Putamen (tissue), 1 donor: Measurements from ENCODE around the gene KRT28.
A peak's percentile ranks its signal among the peaks of the same experiment; 100 is the strongest.
"Not testable (repeated sequence)": the region's sequence is repeated elsewhere in the genome, so short reads cannot be mapped to it uniquely, and the experiment has no call there.

Experiments used
- DNase-seq: peaks from one replicate; pipeline ENCODE4 v3.0.0-alpha.2; 2016; ENCODE audit warnings: low spot score

The KRT28 gene

GRCh38 chr17:40818733-40819527, 19.2 kb upstream of the KRT28 start:
- peak; percentile 71 for DNase-seq

- DNase-seq: no peak
Observed at GRCh38 chr17:40818343-40818732, 18.6 kb upstream of the KRT28 start.

GRCh38 chr17:40817103-40817682, 17.4 kb upstream of the KRT28 start:
- no peak for DNase-seq

GRCh38 chr17:40816569-40816968, 16.8 kb upstream of the KRT28 start:
- no peak for DNase-seq

- DNase-seq: no peak
Observed at GRCh38 chr17:40815381-40815780, 15.6 kb upstream of the KRT28 start.

GRCh38 chr17:40814657-40815056, 14.9 kb upstream of the KRT28 start:
- not testable (repeated sequence) for DNase-seq

GRCh38 chr17:40813804-40814203, 14.0 kb upstream of the KRT28 start:
- DNase-seq: no peak

GRCh38 chr17:40812639-40813038, 12.9 kb upstream of the KRT28 start:
- no peak for DNase-seq

- DNase-seq: no peak
Observed at GRCh38 chr17:40810494-40810893, 10.7 kb upstream of the KRT28 start.

- DNase-seq: no peak
Observed at GRCh38 chr17:40809721-40810421, 10.1 kb upstream of the KRT28 start.

GRCh38 chr17:40806131-40806530, 6.4 kb upstream of the KRT28 start:
- no peak for DNase-seq

GRCh38 chr17:40803617-40804082, 3.9 kb upstream of the KRT28 start:
- DNase-seq: peak; percentile 11

GRCh38 chr17:40801157-40801556, 1.4 kb upstream of the KRT28 start:
- no peak for DNase-seq

- no peak for DNase-seq
Observed at GRCh38 chr17:40800381-40800780, 622 bp upstream of the KRT28 start.

- no peak for DNase-seq
Observed at GRCh38 chr17:40796846-40797245, 2.9 kb downstream of the KRT28 start.

GRCh38 chr17:40795019-40795667, 4.6 kb downstream of the KRT28 start:
- no peak for DNase-seq

GRCh38 chr17:40794466-40794865, 5.3 kb downstream of the KRT28 start:
- DNase-seq: no peak

- no peak for DNase-seq
Observed at GRCh38 chr17:40793832-40794231, 5.9 kb downstream of the KRT28 start.

GRCh38 chr17:40791787-40792436, 7.8 kb downstream of the KRT28 start:
- peak; percentile 5 for DNase-seq

GRCh38 chr17:40791111-40791510, 8.6 kb downstream of the KRT28 start:
- no peak for DNase-seq

GRCh38 chr17:40782450-40782849, 17.3 kb downstream of the KRT28 start, which contains the start of gene KRT27:
TSS of gene KRT27 (minus strand) at chr17:40782550. CDS start at chr17:40782493, 57 bp downstream.
- no peak for DNase-seq
